Progenitor cell of endocrine pancreas (in vitro differentiated cells): Measurements from ENCODE around the gene TSR3. TPM values are rescaled to one million over a fixed set of nuclear protein-coding genes. Genes with fewer than 3 reads are reported as not detected.

ENCODE experiments used
- DNase-seq: peaks from one replicate; pipeline ENCODE4 v3.0.0; 2021; ENCODE audit warnings: low spot score; ENCODE audit not compliant: unreplicated experiment
- H3K27ac Mint-ChIP-seq: 2 replicates; pipeline ENCODE4 v1.8.0; 2021; ENCODE audit warnings: mild to moderate bottlenecking, moderate library complexity, mixed read lengths
- H3K27me3 Mint-ChIP-seq: 2 replicates; pipeline ENCODE4 v1.8.0; 2021; ENCODE audit warnings: mixed read lengths
- H3K36me3 Mint-ChIP-seq: 2 replicates; pipeline ENCODE4 v1.8.0; 2022; ENCODE audit warnings: mixed read lengths; ENCODE audit not compliant: insufficient read depth
- H3K4me1 Mint-ChIP-seq: 2 replicates; pipeline ENCODE4 v1.8.0; 2021; ENCODE audit warnings: low read depth, mixed read lengths
- H3K4me3 Mint-ChIP-seq: 2 replicates; pipeline ENCODE4 v1.8.0; 2021; ENCODE audit warnings: low read depth, mild to moderate bottlenecking, moderate library complexity, mixed read lengths
- H3K9me3 Mint-ChIP-seq: 2 replicates; pipeline ENCODE4 v1.8.0; 2021; ENCODE audit warnings: low read depth, mixed read lengths
- total RNA-seq: library from RNA; stranded (reverse); gene quantifications from 2 replicates; pipeline ENCODE4 v1.2.1, GENCODE V29; 2021
- TF ChIP-seq, protein P1 (sequence below): fragments of 200-600 bp; sonication (generic); IDR thresholded peaks from one replicate; pipeline ENCODE4 v1.5.0; 2021; ENCODE audit warnings: antibody characterized with exemption, mild to moderate bottlenecking; ENCODE audit not compliant: unreplicated experiment

Gene TSR3
- total RNA-seq, 1 donor from 2014 or later: 56.8 TPM

DNA sequence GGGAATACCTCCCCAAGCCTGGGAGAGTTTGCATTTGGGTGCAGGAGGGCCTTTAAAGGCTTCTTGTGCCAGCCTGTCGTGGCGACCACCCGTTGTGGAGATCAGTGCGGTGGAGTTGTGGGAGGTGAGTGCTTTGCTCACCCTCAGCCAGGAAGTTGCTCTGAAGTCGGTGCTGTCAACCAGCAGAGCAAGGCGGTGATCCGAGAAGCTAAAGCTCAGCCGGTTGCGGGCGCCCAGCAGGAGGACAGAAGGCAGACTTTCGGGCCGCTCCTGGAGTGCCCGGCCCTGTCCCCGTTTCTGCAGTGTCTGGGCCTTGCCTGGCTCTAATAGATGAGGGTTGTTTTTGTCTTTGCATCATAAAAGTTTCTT is 40.9 kb downstream of the TSR3 start:
- TF ChIP-seq, protein P1, sequence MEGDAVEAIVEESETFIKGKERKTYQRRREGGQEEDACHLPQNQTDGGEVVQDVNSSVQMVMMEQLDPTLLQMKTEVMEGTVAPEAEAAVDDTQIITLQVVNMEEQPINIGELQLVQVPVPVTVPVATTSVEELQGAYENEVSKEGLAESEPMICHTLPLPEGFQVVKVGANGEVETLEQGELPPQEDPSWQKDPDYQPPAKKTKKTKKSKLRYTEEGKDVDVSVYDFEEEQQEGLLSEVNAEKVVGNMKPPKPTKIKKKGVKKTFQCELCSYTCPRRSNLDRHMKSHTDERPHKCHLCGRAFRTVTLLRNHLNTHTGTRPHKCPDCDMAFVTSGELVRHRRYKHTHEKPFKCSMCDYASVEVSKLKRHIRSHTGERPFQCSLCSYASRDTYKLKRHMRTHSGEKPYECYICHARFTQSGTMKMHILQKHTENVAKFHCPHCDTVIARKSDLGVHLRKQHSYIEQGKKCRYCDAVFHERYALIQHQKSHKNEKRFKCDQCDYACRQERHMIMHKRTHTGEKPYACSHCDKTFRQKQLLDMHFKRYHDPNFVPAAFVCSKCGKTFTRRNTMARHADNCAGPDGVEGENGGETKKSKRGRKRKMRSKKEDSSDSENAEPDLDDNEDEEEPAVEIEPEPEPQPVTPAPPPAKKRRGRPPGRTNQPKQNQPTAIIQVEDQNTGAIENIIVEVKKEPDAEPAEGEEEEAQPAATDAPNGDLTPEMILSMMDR: no peak
- no peaks in the 10 kb centered on the region for H3K9me3 Mint-ChIP-seq
- DNase-seq: no peak
- peak overlapping the region; percentile 99 for H3K27ac Mint-ChIP-seq
- no peaks in the 10 kb centered on the region for H3K27me3 Mint-ChIP-seq
- H3K4me3 Mint-ChIP-seq: peak overlapping the region; percentile 100
- H3K4me1 Mint-ChIP-seq: peaks cover 19% of the 10 kb centered on the region
- H3K36me3 Mint-ChIP-seq: peaks cover 3% of the 10 kb centered on the region

DNA sequence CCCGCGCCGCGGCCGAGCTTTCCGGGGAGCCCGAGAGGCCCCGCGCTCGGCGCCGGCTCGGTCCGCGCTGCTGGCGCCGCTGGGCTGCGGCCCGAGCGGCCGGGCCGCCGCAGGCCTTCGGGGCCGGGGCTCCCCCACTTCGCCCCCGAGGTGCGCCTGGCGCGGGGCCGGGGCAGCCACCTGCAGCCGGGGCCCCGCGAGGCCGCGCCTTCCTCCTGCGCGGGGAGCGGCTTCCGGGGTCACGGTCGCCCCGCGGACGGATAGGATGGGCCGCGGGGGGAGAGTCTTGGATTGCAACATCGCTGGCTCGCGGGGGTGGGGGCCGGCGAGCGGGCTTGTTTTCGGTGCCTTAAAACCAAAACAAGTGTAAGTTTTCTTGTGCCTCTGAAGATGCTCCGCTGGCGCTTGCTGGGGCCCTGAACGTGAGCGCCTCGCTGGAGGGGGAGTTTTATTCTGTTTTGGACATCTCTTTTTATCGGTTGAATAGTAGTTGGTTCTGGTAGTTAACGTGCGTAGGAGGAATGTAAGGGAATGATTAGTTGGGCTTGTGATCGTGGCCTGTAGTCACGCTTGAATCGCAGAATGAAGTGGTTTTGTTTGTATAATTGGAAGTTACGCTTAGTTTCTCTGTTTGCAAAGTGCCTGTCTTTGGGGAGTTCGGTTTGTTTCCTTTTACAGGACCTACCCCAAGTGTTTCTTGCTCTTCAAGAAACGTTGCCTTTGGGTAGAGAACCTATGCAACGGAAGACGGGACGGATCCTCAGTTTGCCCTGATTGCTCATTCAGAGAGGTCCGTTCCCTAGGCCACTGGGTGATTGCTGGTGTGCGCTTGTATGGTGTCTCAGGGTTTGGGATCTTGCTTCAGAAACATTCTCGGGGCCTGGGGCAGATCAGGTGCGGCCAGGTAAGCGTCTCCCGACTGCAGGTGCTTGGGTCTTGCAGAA is 41.5 kb downstream of the TSR3 start:
- no peaks in the 10 kb centered on the region for H3K9me3 Mint-ChIP-seq

DNA sequence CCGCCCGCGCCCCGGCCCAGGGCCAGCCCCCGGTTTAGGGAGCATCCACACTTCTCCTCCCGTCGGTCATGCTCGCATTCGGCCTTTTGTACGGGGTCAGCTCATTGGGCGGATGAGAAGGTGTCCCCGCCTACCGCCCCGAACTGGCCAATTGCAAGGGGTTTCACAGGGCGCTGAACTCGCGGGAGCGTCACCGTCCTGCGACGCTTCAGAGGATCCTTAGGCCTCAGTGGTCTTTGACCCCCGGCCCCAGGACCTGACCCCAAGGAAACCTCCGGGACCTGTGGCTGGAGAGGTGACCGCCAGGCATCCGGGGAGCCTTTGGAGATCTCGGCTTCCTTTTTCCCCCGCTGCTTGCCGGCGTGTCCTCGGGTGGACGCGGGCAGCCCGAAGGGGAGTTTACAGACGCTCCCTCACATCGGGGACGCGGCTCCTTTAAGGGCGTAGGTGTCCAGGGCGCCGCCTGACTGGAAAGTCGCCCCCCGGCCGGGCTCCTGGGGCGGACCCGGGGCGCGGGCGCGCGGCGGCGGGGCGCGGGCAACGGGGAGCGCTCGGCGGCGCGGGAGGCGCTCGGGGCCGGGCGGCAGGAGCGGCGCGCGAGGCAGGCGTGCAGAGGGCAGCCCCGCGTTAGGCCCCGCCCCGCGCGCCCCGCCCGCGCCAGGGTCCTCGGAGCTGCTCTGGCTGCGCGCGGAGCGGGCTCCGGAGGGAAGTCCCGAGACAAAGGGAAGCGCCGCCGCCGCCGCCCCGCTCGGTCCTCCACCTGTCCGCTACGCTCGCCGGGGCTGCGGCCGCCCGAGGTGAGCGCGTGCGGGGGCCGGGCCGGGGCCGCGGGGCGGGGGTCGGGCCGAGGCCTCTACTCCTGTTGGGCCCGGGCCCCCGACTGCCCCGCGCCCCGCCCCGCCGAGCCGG is 42.4 kb downstream of the TSR3 start, which contains the start of gene UBE2I:
Gene UBE2I (plus strand): TSS at position 660 of the 909 bp plus-strand sequence. CDS start 4,395 bp downstream, outside the sequence.
- peak; percentile 96 for DNase-seq
- Mint-ChIP-seq H3K27me3 (no peaks in the 10 kb centered on the region), H3K9me3 (no peaks in the 10 kb centered on the region), H3K27ac (peak within 1 kb of the TSS; percentile 100), H3K4me3 (peak within 1 kb of the TSS; percentile 100), H3K4me1 (peaks cover 19% of the 10 kb centered on the region), H3K36me3 (peaks cover 3% of the 10 kb centered on the region)
- TF ChIP-seq, protein P1: no peak

More for the DNA sequence above, 41.5 kb downstream of the TSR3 start:
- Mint-ChIP-seq H3K27ac (peak overlapping the region; percentile 99), H3K27me3 (no peaks in the 10 kb centered on the region), H3K4me1 (peaks cover 19% of the 10 kb centered on the region), H3K36me3 (peaks cover 3% of the 10 kb centered on the region), H3K4me3 (peak overlapping the region; percentile 100)
- TF ChIP-seq, protein P1: no peak
- DNase-seq: no peak

DNA sequence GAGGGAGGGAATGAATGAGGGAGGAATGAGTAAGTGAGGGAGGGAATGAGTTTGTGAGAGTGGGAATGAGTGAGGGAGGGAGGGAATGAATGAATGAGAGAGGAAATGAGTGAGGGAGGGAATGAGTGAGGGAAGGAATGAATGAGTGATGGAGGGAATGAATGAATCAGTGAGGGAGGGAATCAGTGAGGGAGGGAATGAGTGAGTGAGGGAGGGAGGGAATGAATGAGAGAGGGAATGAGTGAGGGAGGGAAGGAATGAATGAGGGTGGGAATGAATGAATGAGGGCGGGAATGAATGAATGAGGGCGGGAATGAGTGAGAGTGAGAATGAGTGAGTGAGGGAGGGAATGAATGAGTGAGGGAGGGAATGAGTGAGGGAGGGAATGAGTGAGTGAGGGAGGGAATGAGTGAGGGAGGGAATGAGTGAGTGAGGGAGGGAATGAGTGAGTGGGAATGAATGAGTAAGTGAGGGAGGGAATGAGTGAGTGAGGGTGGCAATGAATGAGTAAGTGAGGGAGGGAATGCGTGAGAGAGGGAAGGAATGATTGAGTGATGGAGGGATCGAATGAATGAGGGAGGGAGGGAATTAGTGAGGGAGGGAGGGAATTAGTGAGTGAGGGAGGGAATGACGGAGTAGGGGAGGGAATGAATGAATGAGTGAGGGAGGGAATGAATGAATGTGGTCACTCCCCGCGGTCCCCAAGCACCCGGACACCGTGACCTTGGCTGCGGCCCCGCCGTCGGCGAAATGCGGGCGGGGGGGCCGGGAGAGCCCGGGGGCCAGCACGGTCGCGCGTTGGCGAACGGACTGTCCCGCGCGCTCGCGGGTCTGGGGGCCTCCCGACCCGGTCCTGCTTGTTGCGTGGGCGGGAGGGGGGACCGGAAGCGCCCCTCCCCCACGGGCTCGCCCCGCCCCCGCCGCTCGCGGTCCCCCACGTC is 43.4 kb downstream of the TSR3 start:
- no peaks in the 10 kb centered on the region for H3K9me3 Mint-ChIP-seq
- peak overlapping the region; percentile 64 for H3K27ac Mint-ChIP-seq
- H3K4me1 Mint-ChIP-seq: peaks cover 22% of the 10 kb centered on the region
- H3K27me3 Mint-ChIP-seq: no peaks in the 10 kb centered on the region
- peak overlapping the region; percentile 84 for H3K4me3 Mint-ChIP-seq
- DNase-seq: no peak
- peaks cover 2% of the 10 kb centered on the region for H3K36me3 Mint-ChIP-seq
- TF ChIP-seq, protein P1: no peak
